ENCODE data around the gene SURF6.
"Not testable (repeated sequence)": the region's sequence is repeated elsewhere in the genome, so short reads cannot be mapped to it uniquely, and the experiment has no call there.

The SURF6 gene

GRCh38 chr9:133301253-133302230 is 34.4 kb downstream of the SURF6 start:
- in situ Hi-C loops (cut with MboI; ENCODE audit: low sequenced_read_pairs) = no loop called here

- in situ Hi-C loops (cut with MboI; ENCODE audit: low sequenced_read_pairs) = not testable (repeated sequence)
Measured at GRCh38 chr9:133299996-133300395, 36.0 kb downstream of the SURF6 start.

DNA sequence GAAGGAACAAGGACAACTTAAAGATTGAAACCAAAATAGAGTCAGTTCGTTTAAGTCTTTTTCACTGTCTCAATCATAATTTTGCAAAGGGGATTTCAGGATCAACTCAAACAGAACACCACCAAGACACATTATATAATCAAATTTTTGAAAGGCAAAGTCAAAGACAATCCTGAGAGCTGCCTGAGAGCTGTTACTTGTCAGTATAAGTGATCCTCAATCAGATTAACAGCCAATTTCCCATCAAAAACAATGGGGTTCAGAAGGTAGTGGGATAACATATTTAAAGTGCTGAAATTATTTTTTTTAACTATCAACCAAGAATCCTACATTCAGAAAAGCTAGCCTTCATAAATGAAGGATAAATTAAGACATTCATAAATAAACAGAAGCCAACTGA is 41.7 kb downstream of the SURF6 start:
- in situ Hi-C loops (cut with MboI; ENCODE audit: low sequenced_read_pairs) = no loop called here

- in situ Hi-C loops (cut with MboI; ENCODE audit: low sequenced_read_pairs) = no loop called here
Measured at GRCh38 chr9:133290751-133291302, 45.2 kb downstream of the SURF6 start.

- in situ Hi-C loops (cut with MboI; ENCODE audit: low sequenced_read_pairs) = no loop called here
Measured at GRCh38 chr9:133286523-133286922, 49.5 kb downstream of the SURF6 start.

DNA sequence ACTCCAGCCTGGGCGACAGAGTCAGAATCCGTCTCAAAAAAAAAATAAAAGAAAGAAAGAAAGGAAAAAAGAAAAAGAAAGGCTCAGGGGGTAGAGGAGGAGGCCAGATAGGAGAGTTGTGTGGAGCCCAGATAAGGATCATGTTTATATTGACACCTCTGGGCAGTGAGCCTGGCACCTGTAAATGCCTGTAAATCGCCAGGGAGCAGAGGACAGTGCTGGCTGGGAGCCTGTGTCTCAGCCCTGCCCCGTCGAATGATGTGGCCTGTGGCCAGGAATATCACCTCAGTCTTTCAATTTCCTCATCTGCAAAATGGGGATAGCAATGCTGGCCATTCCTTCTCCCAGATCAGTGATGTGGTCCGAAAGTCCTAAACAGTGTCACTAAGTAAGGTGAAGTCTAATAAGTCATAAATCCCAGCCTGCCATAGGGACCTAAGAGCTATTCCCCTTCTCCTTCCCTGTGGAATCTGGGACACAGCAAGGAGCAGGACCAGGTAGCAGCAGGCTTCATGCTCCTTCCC is 50.7 kb downstream of the SURF6 start:
- in situ Hi-C loops (cut with MboI; ENCODE audit: low sequenced_read_pairs) = no loop called here

DNA sequence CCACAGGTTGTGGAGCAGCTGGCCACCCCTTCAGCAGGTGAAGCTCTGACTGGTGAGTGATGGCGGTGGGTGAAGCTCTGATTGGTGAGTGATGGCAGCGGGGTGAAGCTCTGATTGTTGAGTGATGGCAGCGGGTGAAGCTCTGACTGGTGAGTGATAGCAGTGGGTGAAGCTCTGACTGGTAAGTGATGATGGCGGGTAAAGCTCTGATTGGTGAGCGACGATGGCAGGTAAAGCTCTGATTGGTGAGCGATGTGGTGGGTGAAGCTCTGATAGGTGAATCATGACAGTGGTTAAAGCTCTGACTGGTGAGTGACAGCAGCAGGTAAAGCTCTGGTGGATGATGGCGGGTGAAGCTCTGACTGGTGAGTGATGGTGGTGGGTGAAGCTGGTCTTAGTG is 51.6 kb downstream of the SURF6 start:
- in situ Hi-C loops (cut with MboI; ENCODE audit: low sequenced_read_pairs) = no loop called here

GRCh38 chr9:133283255-133284032 is 52.5 kb downstream of the SURF6 start:
- in situ Hi-C loops (cut with MboI; ENCODE audit: low sequenced_read_pairs) = not testable (repeated sequence)

GRCh38 chr9:133282464-133283238 is 53.3 kb downstream of the SURF6 start:
- in situ Hi-C loops (cut with MboI; ENCODE audit: low sequenced_read_pairs) = no loop called here

DNA sequence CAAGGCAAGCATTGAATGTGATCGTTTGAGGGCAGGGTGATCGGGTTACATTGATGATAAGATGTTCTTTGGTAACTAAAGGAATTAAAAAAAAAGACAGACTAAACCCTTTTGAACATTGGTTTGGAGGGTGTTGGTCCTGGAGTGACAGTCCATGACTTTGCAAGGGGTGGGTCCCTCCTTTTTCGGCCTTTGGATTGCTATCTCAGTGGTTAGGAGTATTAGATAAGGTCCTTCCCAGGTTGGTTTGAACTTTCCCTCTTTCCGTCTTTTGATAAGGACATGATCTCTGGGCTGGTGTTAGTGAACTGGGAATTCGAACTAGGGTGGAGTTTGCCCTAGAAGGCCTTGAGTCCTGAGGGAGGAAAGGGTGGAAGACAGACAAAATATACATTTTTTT is 55.6 kb downstream of the SURF6 start:
- in situ Hi-C loops (cut with MboI; ENCODE audit: low sequenced_read_pairs) = no loop called here
